Erythroblast (primary cell): ENCODE results near the gene KMT2A.

ENCODE experiments used
- GATA1 ChIP-seq: IDR thresholded peaks from 2 replicates; pipeline ENCODE4 v1.6.1; 2011; ENCODE audit warnings: low read depth, mild to moderate bottlenecking, control low read depth, low read length, moderate library complexity
- POLR2A ChIP-seq: IDR thresholded peaks from 2 replicates; pipeline ENCODE4 v1.6.1; 2011; ENCODE audit warnings: mild to moderate bottlenecking, low read length

DNA sequence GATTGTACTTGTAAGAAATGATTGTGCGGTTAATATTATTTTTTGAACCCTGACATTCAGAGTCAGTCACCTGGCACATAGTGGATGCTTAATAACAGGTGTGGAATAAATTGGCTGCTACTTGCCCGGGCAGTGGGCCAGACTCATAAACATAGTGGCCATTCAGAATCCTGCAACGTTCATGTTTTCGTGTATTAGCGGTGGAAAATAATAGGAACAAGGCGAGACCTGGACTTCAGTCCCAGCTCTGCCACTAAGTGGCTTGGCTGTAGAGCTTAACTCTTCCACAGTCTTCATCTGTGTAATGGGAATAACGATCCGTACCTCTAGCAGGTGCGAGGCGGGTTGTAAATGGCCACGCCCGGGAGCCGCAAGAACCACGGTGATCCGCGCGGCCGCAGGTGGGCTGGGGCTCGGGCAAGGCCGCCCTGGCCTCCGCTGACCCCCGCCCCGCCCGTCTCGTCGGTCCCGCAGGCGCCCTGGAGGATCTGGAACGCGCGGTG lies 93.9 kb downstream of the KMT2A start:
- TF ChIP-seq POLR2A (no peak), GATA1 (no peak)
